ENCODE results near the gene HJV.
A peak's percentile ranks its signal among the peaks of the same experiment; 100 is the strongest.

HJV gene

GRCh38 chr1:145996433-145997015 lies 25.0 kb downstream of the HJV start, which contains the start of gene TXNIP:
TSS of gene TXNIP (minus strand) at chr1:145996579. CDS start at chr1:145996266, 313 bp downstream.
- Histone ChIP-seq H3K27ac (peak within 1 kb of the TSS; percentile 3; the same call in 1 of the 2 replicates), H3K4me2 (peak within 1 kb of the TSS; percentile 78), H3K9ac (peak within 1 kb of the TSS; percentile 47), H3K4me3 (IDR thresholded peaks at IDR 0.05; ENCODE audit: insufficient read depth, low read depth, low read length) (peak within 1 kb of the TSS; percentile 99), H3K4me1 (ENCODE audit: low read depth, poor library complexity, severe bottlenecking) (peaks cover 44% of the 10 kb centered on the region), H3K36me3 (ENCODE audit: insufficient read depth) (no peaks in the 10 kb centered on the region), H3K79me2 (ENCODE audit: insufficient read depth, low read depth) (no peaks in the 10 kb centered on the region), H3K27me3 (ENCODE audit: insufficient read depth, low read depth) (no peaks in the 10 kb centered on the region), H2AFZ (ENCODE audit: low read depth) (peak within 1 kb of the TSS; percentile 86), H4K20me1 (ENCODE audit: insufficient read depth) (no peaks in the 10 kb centered on the region)
- no peak for TF ChIP-seq CTCF (conservative IDR thresholded peaks at IDR 0.05; ENCODE audit: low read depth, low read length)

GRCh38 chr1:145995964-145996432 lies 25.5 kb downstream of the HJV start:
- Histone ChIP-seq H3K79me2 (ENCODE audit: insufficient read depth, low read depth) (no peaks in the 10 kb centered on the region), H3K27ac (peak overlapping the region; percentile 3; the same call in 1 of the 2 replicates), H3K4me1 (ENCODE audit: low read depth, poor library complexity, severe bottlenecking) (peaks cover 44% of the 10 kb centered on the region), H3K9ac (peak overlapping the region; percentile 47), H3K4me2 (peak overlapping the region; percentile 78), H4K20me1 (ENCODE audit: insufficient read depth) (no peaks in the 10 kb centered on the region), H3K4me3 (IDR thresholded peaks at IDR 0.05; ENCODE audit: insufficient read depth, low read depth, low read length) (peak overlapping the region; percentile 99), H2AFZ (ENCODE audit: low read depth) (peak overlapping the region; percentile 86), H3K36me3 (ENCODE audit: insufficient read depth) (no peaks in the 10 kb centered on the region), H3K27me3 (ENCODE audit: insufficient read depth, low read depth) (no peaks in the 10 kb centered on the region)
- TF ChIP-seq CTCF (conservative IDR thresholded peaks at IDR 0.05; ENCODE audit: low read depth, low read length) = no peak

GRCh38 chr1:145995148-145995881 lies 26.2 kb downstream of the HJV start:
- H4K20me1 ChIP-seq (ENCODE audit: insufficient read depth) = no peaks in the 10 kb centered on the region
- H2AFZ ChIP-seq (ENCODE audit: low read depth) = peak overlapping the region; percentile 86; the same call in 1 of the 2 replicates
- H3K9ac ChIP-seq = no peak overlapping the region
- TF ChIP-seq CTCF (conservative IDR thresholded peaks at IDR 0.05; ENCODE audit: low read depth, low read length) = no peak
- no peak overlapping the region for H3K27ac ChIP-seq
- H3K79me2 ChIP-seq (ENCODE audit: insufficient read depth, low read depth) = no peaks in the 10 kb centered on the region
- peak overlapping the region; percentile 99 for H3K4me3 ChIP-seq (IDR thresholded peaks at IDR 0.05; ENCODE audit: insufficient read depth, low read depth, low read length)
- H3K4me2 ChIP-seq = peak overlapping the region; percentile 78
- no peaks in the 10 kb centered on the region for H3K36me3 ChIP-seq (ENCODE audit: insufficient read depth)
- H3K27me3 ChIP-seq (ENCODE audit: insufficient read depth, low read depth) = no peaks in the 10 kb centered on the region
- H3K4me1 ChIP-seq (ENCODE audit: low read depth, poor library complexity, severe bottlenecking) = peaks cover 43% of the 10 kb centered on the region

- no peak overlapping the region for H2AFZ ChIP-seq (ENCODE audit: low read depth)
- H3K27ac ChIP-seq = no peak overlapping the region
Observed at GRCh38 chr1:145994391-145995120, 27.0 kb downstream of the HJV start.

More at GRCh38 chr1:145994391-145995120, 27.0 kb downstream of the HJV start:
- no peaks in the 10 kb centered on the region for H3K27me3 ChIP-seq (ENCODE audit: insufficient read depth, low read depth)
- H3K4me1 ChIP-seq (ENCODE audit: low read depth, poor library complexity, severe bottlenecking) = peaks cover 36% of the 10 kb centered on the region
- H4K20me1 ChIP-seq (ENCODE audit: insufficient read depth) = no peaks in the 10 kb centered on the region
- no peak overlapping the region for H3K4me2 ChIP-seq
- H3K9ac ChIP-seq = no peak overlapping the region
- H3K36me3 ChIP-seq (ENCODE audit: insufficient read depth) = no peaks in the 10 kb centered on the region
- TF ChIP-seq CTCF (conservative IDR thresholded peaks at IDR 0.05; ENCODE audit: low read depth, low read length) = no peak
- no peak overlapping the region for H3K4me3 ChIP-seq (IDR thresholded peaks at IDR 0.05; ENCODE audit: insufficient read depth, low read depth, low read length)
- H3K79me2 ChIP-seq (ENCODE audit: insufficient read depth, low read depth) = no peaks in the 10 kb centered on the region

All from KMS-11 (cell line).